ENCODE results near the gene RABGAP1. TPM values are rescaled to one million over a fixed set of nuclear protein-coding genes. Genes with fewer than 3 reads are reported as not detected.
"Not testable (repeated sequence)": the region's sequence is repeated elsewhere in the genome, so short reads cannot be mapped to it uniquely, and the experiment has no call there.

The RABGAP1 gene
- polyA plus RNA-seq (ENCODE audit: insufficient read length in 4 of 4): 10 to 100 TPM; 57.6 to 69.7 (median 64.0) TPM

DNA sequence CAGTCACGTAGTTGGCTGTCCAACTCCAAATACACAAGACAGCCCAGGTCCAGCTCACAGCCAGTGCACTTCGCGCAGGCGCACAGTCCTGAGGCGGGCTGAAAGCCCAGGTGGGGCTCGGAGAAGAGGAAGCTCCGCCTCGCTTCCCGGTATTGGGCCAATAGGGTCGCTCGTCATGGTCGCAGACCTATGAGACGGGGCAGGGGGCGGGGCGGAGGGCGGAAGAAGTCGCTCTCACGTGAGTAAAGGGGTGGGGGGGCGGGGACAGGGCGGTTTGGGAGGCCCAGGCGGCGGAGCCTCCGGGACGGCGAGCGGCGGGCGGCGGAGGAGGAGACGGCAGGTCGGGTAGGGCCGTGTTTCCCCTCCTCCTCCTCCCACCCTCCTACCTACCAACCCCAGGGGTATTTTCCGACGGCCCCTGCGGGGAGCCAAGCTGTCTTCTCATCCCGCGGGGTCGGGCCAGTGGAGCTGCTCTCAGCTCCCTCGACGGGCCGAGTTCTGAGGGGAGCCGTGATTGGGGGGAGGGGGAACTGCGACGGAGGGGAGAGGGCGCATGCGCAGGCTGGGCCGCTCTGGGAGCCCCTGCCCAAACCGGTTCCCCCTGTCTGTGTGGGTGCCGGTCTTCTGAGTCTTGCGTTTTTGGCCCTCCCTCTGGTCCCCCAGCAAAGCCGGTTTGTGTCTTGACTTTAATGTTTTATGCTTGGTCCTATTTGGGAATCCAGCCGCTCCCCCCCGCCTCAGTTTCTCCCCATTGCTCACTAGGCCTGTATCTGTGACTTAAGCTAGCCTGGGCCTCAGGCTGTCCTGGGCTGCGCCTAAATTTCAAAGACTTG lies at the start of gene RABGAP1:
Gene RABGAP1 (plus strand): TSS at position 272 of the 833 bp plus-strand sequence. CDS start 16,040 bp downstream, outside the sequence.
- peak; percentile 93 to 98 (median 97) for DNase-seq (ENCODE audit: low read depth in 4 of 4, low spot score in 3 of 4)

DNA sequence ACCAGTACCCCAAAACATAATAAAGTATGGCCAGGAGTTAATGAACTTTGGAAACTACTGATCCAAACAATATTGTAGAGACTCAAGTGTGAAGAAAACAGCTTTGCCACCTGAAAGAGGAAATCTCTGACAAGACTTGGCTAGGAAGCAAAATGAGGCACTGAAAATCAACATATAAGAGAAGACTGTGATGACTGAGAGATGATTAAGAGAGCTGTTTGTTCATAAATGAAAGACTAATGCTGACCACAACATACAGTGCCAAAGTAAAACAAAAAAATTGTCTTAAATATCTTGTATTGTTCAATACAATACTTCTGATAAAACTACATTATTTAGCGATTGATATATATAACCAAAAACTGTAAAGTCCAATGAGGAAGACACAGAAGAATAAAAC lies 42.9 kb upstream of the RABGAP1 start:
- DNase-seq (ENCODE audit: low read depth in 4 of 4, low spot score in 3 of 4): no peak

DNA sequence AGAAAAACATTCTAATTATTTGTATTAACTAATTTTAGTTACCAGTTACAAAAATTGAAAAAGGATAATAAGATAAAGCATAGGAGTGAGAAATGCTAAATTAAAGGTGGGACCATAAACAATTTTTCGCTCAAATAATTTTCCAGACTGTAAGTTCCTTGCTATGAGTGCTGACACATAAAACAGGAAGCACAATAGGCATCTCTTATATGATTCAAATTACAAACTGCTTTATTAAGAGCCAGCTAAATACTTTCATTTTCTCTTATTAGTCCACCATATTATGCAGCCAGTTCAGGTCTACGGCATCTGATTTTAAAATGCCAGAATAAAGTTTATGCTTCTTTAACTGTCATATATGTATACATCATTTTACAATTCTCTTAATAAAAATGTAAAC lies 40.0 kb upstream of the RABGAP1 start:
- no peak for DNase-seq (ENCODE audit: low read depth in 4 of 4, low spot score in 3 of 4)

DNA sequence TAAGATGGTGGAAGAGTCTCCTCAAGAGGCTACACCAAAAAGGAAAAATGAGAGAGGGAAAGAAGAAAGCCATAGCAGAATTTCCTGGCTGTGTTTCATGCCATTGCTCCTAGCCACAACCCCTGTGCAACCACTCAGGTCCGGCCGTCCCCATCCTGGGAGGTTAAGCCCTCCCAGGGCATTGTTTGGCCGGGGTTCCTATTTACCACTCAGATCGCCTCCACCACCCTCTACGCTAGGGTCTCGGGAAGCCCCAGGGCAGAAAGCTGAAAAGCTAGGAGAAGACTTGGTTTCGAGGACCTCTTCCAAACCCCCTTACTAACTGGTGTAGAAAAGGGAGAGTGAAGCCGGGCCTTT lies 36.4 kb upstream of the RABGAP1 start:
- peak in 2 of 4 donors; percentile 20 to 35 for DNase-seq (ENCODE audit: low read depth in 4 of 4, low spot score in 3 of 4)

DNA sequence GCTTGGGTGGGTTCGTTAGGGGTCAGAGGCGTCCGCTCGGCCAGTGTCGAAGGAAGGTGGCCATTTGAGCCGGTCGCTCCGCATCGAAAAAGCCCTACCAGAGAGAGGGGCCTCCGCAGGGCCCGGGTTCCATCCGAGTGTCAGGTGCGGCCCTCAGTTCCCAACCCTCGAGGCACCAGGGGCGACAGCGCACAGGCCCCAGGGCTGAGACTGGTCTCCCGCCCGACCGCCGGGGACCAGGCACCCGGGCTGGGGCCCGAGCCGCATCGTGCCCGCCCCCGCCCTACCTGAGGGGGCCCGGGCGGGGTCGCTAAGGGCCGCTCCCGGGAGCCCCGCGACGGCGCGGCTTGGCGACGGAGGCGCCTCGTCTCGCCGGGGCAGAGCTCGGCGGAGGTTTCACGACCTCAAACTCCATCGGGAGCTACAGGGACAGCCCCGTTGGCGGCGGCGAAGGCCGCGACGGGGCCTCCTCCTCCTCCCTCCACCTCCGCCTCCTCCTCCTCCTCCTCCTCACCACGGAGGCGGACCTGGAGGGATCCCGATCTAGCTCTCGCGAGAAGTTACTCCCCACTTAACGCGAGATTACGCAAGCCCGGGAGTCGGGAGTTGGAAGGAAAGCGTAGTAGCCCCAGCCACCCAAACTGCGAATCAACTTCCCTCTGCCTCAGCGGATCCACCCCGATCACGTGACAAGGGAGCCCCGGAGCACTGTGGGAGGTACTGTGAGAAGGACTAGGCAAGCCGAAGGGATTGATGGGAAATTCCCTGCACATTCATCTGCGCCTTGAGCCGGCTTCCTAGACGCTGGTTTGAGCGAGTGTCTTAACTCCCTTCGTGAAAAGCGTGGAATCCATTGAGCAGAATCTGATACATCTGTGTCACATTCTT lies 35.8 kb upstream of the RABGAP1 start, which contains the start of gene RC3H2:
Gene RC3H2 (minus strand): TSS at position 537 of the 888 bp plus-strand sequence. CDS start 7,850 bp downstream, outside the sequence.
- peak; percentile 95 to 100 (median 100) for DNase-seq (ENCODE audit: low read depth in 4 of 4, low spot score in 3 of 4)

DNA sequence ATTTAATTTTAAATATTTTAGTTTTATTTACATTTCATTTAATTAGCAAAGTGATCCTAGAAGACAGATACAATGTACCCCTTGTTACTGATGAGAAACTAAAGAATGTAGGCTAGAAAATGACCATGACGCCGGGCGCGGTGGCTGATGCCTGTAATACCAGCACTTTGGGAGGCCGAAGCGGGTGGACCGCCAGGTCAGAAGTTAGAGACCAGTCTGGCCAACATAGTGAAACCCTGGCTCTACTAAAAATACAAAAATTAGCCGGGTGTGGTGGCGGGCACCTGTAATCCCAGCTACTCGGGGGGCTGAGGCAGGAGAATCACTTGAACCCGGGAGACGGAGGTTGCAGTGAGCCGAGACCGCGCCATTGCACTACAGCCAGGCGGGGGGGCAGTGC lies 34.7 kb upstream of the RABGAP1 start:
- not testable (repeated sequence) for DNase-seq (ENCODE audit: low read depth in 4 of 4, low spot score in 3 of 4)

DNA sequence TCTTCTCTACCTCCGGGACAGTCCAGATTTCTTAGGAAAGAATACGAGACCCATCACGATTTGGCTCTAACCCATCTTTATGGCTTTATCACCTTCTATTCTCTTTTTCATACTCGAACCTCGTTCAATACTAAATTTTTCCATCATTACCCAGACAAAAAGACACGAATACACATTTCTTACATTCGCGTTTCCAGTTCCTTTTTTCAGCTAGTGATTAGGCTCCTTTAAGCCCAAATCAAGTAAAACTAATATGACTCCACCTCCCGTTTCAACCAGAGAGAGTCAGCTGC lies 28.2 kb upstream of the RABGAP1 start:
- no peak for DNase-seq (ENCODE audit: low read depth in 4 of 4, low spot score in 3 of 4)

DNA sequence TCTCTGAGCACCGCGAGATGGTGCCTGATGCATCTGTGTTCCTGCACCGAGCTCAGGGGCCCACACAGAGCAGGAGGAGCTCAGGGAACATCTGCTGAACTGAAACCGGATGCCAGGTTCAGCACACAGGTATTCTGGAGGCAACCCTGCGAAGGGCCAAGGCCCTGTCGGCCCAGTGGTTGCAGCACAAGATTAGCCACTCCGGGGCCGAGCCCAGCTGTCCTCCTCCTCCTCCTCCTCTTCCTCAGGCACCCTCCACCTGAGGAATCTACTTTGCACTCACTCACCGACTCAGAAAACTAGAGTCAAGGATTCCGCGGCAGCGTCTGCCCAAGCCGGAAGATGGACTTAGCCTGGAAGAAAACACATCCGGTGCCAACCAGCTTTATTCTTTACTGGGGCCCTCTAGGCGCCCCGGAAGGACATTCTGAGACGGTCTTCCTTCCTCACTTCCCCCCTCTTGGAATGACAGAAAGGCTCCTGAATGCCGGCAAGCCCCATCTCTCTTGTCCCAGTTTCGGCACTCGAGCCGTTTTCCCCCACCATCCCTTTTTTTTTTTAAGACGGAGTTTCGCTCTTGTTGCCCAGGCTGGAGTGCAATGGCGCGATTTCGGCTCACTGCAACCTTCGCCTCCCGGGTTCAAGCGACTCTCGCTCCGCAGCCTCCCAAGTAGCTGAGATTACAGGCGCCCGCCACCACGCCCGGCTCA lies 27.7 kb upstream of the RABGAP1 start, which contains the start of gene ZBTB6:
Gene ZBTB6 (minus strand): TSS at position 360 of the 710 bp plus-strand sequence. CDS start 1,251 bp downstream, outside the sequence.
- peak; percentile 67 to 76 (median 68) for DNase-seq (ENCODE audit: low read depth in 4 of 4, low spot score in 3 of 4)

DNA sequence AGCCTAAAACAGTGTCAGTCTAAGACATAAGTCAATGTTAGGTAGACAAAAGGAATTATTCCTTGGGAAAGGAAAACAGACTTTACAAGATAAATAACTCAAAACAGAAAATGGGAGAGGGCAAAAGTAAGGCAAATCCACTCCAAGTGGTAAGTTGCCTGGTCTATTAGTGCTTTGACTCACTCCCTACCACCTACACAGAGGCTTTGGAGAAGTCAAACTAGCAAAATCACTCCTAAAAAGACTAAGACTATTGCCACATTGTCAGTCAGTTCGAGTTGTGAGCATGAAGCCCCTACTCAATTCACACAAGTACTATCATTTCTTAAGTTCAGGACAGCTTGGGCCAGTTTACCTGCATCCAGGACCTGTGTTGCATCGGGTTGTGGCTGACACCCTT lies 22.5 kb upstream of the RABGAP1 start:
- DNase-seq (ENCODE audit: low read depth in 4 of 4, low spot score in 3 of 4): no peak

DNA sequence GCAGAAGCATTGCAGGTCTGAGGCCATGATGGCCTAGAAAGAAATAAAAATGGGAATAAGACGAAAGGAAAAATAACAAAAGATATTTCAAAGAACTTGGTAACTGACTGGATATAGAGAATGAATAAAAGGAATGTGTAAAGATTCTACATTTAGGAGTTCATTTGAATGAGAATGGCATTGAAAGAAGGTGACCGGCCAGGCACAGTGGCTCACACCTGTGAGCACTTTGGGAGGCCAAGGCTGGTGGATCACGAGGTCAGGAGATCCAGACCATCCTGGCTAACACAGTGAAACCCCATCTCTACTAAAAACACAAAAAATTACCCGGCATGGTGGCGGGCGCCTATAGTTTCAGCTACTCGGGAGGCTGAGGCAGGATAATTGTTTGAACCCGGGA lies 18.1 kb upstream of the RABGAP1 start:
- DNase-seq (ENCODE audit: low read depth in 4 of 4, low spot score in 3 of 4): no peak

DNA sequence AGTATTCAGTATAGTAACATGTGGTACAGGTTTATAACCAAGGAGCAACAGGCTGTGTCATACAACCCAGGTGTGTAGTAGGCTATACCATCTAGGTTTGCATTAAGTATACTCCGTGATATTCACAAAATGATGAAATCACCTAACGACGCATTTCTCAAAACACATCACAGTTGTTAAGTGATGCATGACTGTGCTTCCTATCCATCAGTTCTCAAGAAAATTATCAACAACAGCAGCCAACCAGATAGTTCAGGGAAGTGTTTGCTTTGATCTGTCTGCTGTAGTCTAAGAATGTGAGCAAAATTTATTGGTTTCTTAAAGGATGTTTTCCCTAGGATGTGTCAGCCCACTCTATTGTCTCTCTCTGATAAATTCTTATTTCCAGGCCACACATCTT lies 16.9 kb upstream of the RABGAP1 start:
- no peak for DNase-seq (ENCODE audit: low read depth in 4 of 4, low spot score in 3 of 4)

DNA sequence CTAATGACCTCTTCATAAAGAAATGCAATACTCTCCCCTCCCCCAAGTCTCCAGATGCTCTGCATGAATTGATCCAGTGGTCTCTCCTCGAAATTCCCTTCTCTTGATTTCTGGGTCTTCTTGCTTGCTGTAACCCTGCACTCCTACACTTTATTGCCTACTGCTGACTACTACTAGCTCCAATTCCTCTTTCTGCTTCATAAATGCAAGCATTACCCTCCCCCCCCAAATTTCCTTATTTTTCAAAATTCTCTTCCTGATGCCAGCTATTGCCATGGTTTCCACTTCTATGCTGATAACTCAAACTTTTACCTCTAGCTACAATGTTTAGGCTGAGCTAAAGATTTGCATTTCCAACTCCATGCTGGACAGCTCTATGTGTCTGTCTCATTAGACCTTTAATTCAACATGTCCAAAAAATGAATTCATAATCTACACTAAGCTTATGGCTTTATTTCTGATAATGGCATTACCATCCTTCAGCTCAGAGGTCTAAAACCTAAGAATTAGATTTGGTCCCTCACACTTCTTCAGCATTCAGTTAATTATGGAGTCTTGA lies 10.9 kb upstream of the RABGAP1 start:
- no peak for DNase-seq (ENCODE audit: low read depth in 4 of 4, low spot score in 3 of 4)

DNA sequence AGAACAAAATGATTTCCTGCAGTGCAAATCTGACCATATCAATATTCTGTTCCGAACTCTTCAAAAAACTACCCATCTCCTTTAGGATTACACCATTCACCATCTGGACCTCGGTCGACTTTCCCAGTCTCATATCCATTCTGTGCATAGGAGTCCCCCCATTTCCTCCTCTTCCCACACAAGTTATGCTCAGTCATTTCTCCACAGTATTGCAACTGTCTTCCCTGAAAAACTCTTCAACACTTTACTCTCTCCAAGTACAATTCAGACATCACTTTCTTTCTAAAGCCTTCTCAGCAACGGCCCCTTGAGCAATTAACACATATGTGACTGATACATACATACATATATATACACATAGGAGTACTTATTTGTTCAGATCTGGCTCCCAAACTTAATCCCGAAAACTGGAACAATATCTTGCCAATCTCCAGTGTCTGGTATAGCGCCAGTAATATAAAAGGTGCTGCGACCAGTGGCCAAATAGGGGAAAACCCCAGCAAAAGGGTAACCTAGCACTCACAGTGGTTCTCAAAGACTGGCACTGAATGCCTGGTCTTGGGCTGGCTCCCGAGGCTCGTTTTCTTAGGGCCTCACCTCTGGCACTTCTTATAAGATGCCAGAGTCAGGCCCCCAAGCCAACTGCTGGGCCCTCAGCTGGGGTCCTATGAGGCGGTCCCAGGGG lies 10.1 kb upstream of the RABGAP1 start:
- DNase-seq (ENCODE audit: low read depth in 4 of 4, low spot score in 3 of 4): no peak

DNA sequence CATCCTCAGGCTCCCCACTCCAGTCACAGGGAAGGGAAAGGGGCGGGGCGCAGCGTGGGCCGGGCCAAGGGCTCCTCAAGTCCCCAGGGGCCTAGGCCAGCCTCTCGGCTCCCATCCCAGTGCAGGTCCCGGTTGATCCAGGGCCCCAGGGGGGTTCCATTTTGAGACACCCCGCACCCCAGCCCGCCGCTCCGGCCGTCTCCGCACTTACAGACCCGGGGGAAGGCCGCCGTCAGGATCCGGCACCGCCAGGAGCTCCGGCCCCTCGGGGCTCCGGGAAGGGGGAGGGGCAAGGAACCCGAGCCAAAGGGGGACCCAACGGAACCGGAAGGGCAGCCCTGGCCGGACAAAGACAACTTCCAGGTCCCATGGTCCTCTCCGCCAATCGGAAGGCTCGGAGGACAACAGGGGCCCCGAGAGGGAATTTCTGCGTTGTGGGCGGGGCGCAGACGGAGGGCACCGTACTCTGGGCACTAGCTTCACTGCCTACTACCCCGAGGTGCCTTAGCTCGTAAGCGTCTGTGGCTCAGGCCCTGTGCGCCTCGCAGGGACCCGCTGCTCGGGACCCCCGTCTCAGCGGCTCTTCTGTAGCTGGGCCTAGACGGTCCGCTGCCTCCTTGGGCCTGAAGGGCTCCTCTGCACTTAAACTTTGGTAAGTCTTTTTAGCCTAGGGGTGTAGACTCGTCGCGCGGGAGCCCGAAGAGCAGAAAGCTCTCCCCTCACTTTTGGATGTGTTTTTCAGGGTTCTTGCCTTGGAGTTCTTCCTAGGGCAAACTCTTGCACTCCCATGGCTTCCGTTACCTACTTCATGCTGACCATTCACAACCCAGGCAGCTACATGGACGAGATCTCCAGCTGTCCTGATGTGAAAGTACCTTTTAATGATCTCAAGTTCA lies 9.3 kb upstream of the RABGAP1 start, which contains the start of gene ZBTB26:
Gene ZBTB26 (minus strand): TSS at position 287 of the 896 bp plus-strand sequence. CDS start 11,578 bp downstream, outside the sequence.
- peak; percentile 86 to 91 (median 88) for DNase-seq (ENCODE audit: low read depth in 4 of 4, low spot score in 3 of 4)

DNA sequence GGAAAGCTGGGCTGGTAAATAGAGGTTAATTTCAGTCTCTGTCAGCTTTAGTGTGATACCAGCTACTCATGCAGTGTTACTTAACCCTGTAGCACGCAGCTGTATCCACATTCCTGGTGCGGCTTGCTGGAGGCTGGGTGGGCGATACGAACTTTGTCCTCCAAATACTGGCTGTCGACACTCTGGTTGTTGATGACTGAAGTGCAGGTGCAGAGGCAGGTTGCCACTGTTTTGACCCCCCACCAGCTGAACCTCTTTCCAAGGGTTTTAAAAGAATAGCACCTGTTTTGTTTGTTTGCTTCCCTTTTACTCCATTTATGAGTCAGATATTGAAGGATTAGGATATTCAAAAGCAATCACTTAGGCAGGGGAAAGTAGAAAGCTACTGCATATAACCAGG lies 4.4 kb upstream of the RABGAP1 start:
- DNase-seq (ENCODE audit: low read depth in 4 of 4, low spot score in 3 of 4): no peak

DNA sequence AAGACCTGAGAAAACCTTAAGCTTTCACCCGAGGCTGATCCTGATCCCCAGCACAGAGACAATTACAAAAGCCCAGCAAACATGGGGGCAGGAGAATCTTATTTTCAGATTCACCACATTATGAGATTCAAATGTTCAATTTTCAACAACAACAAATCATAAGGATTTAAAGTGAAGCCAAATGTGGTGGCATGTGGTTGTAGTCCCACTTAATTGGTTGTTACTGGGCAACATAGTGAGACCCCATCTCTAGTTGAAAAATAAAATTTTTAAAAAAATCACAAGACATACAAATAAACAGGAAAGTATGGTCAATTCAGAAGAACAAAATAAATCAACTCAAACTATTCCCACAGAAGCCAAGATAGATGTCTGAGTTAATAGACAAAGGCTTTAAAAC lies 3.9 kb upstream of the RABGAP1 start:
- no peak for DNase-seq (ENCODE audit: low read depth in 4 of 4, low spot score in 3 of 4)

DNA sequence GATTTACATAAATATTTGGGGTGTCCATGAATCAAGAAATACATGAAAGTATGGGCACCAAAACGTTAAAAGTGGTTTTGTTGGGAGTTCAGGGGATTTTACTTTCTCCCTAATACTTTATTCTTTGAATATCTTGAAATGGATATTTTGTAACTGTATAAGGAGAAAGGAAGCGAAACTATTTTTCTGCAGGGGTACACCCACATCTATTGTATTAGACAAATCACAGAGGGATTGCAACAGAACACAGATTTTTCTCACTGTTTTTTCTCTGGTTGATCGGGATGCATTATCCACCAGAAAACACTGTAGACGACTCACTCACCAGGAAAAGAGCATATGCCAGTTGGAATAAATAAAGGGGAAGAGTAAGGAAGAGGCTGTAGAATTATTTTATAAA lies 1.2 kb upstream of the RABGAP1 start:
- DNase-seq (ENCODE audit: low read depth in 4 of 4, low spot score in 3 of 4): no peak

DNA sequence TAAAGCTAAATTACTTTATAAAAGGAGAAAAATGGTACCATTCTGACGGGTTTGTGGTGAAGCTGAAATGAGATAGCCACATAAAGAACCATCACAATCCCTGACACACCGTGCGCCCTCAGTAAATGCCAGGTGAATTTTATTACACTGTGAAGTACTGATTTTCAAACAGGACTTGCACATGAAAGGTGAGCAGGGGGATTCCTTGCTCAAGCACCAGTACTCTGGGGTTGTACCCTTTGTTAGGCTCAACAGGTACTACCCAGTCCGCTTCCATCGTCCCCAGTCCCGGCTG lies 419 bp upstream of the RABGAP1 start:
- no peak for DNase-seq (ENCODE audit: low read depth in 4 of 4, low spot score in 3 of 4)

Measured in right renal pelvis (tissue), 4 donors.